Lower lobe of right lung (tissue), 2 donors: Measurements from ENCODE around the gene NUP50. TPM values are rescaled to one million over a fixed set of nuclear protein-coding genes. Genes with fewer than 3 reads are reported as not detected.
A peak's percentile ranks its signal among the peaks of the same experiment; 100 is the strongest.

Experiments used
- ATAC-seq, 2 donors: fragments of 200-7000 bp; cut with Tn5 transposase; one replicate each; pipeline ENCODE4 v1.9.1; 2020 to 2022; ENCODE audit warnings: mild to moderate bottlenecking in 2 of 2, moderate library complexity in 2 of 2
- DNase-seq: peaks from one replicate; pipeline ENCODE4 v3.0.0-alpha.2; 2020
- H3K27ac ChIP-seq: fragments of 200-600 bp; one replicate; pipeline ENCODE4 v1.8.0; 2022
- H3K27me3 ChIP-seq: fragments of 200-600 bp; one replicate; pipeline ENCODE4 v1.8.0; 2022; ENCODE audit warnings: low read depth
- H3K36me3 ChIP-seq: fragments of 200-600 bp; one replicate; pipeline ENCODE4 v1.8.0; 2022; ENCODE audit warnings: mild to moderate bottlenecking
- H3K4me1 ChIP-seq: fragments of 200-600 bp; one replicate; pipeline ENCODE4 v1.8.0; 2022
- H3K4me3 ChIP-seq: fragments of 200-600 bp; one replicate; pipeline ENCODE4 v1.8.0; 2022; ENCODE audit warnings: mild to moderate bottlenecking
- H3K9me3 ChIP-seq: fragments of 200-600 bp; one replicate; pipeline ENCODE4 v1.8.0; 2022
- CTCF ChIP-seq: fragments of 200-600 bp; IDR thresholded peaks from one replicate; pipeline ENCODE4 v1.8.0; 2022; ENCODE audit warnings: antibody characterized with exemption, mild to moderate bottlenecking
- intact Hi-C: fragments of 100-400 bp; cut with DNase I; formaldehyde crosslinking; loops from one replicate; pipeline ENCODE4 v1.11.0; 2022
- total RNA-seq: library from RNA; stranded (reverse); fragmentation: NEBNext Ultra II Directional; extraction: Animal tissue kit (Norgen Biotek cat#: 25700); gene quantifications from one replicate; pipeline ENCODE4 v1.2.1, GENCODE V29; 2021
- donor health status: DM: no; HTN: yes; CAD: no; lungs with severe emphysema.

The NUP50 gene
- total RNA-seq, 1 donor from 2014 or later = 49.5 TPM

- Histone ChIP-seq H3K36me3 (peaks cover 31% of the 10 kb centered on the region), H3K4me3 (no peak overlapping the region), H3K4me1 (peaks cover 20% of the 10 kb centered on the region), H3K9me3 (no peaks in the 10 kb centered on the region), H3K27ac (no peak overlapping the region), H3K27me3 (no peaks in the 10 kb centered on the region)
- DNase-seq (no peak), ATAC-seq (no peak)
- TF ChIP-seq CTCF = no peak
- intact Hi-C loops = no loop called here
Observed at GRCh38 chr22:45208696-45208992, 44.9 kb downstream of the NUP50 start.

GRCh38 chr22:45208993-45209838 is 45.5 kb downstream of the NUP50 start:
- DNase-seq (no peak), ATAC-seq (no peak)
- H3K36me3 ChIP-seq = peaks cover 26% of the 10 kb centered on the region
- H3K4me3 ChIP-seq = no peak overlapping the region
- peak; percentile 56 for TF ChIP-seq CTCF
- H3K9me3 ChIP-seq = no peaks in the 10 kb centered on the region
- H3K27ac ChIP-seq = no peak overlapping the region
- H3K27me3 ChIP-seq = no peaks in the 10 kb centered on the region
- intact Hi-C loops = no loop called here
- peaks cover 26% of the 10 kb centered on the region for H3K4me1 ChIP-seq

GRCh38 chr22:45210174-45210573 is 46.4 kb downstream of the NUP50 start:
- H3K4me3 ChIP-seq = no peak overlapping the region
- intact Hi-C loops = no loop called here
- peaks cover 16% of the 10 kb centered on the region for H3K36me3 ChIP-seq
- DNase-seq = no peak
- no peaks in the 10 kb centered on the region for H3K9me3 ChIP-seq
- H3K27me3 ChIP-seq = no peaks in the 10 kb centered on the region
- no peak for TF ChIP-seq CTCF
- no peak for ATAC-seq
- peaks cover 26% of the 10 kb centered on the region for H3K4me1 ChIP-seq
- no peak overlapping the region for H3K27ac ChIP-seq

- H3K4me3 ChIP-seq = no peak overlapping the region
- no peaks in the 10 kb centered on the region for H3K9me3 ChIP-seq
- TF ChIP-seq CTCF = no peak
- H3K4me1 ChIP-seq = peaks cover 26% of the 10 kb centered on the region
- no peaks in the 10 kb centered on the region for H3K27me3 ChIP-seq
- intact Hi-C loops = no loop called here
- ATAC-seq (no peak), DNase-seq (no peak)
- H3K36me3 ChIP-seq = peaks cover 12% of the 10 kb centered on the region
- no peak overlapping the region for H3K27ac ChIP-seq
Observed at GRCh38 chr22:45210577-45210976, 46.9 kb downstream of the NUP50 start.

GRCh38 chr22:45210991-45211390 is 47.3 kb downstream of the NUP50 start:
- intact Hi-C loops = no loop called here
- Histone ChIP-seq H3K27ac (no peak overlapping the region), H3K9me3 (no peaks in the 10 kb centered on the region), H3K4me3 (no peak overlapping the region), H3K36me3 (peaks cover 11% of the 10 kb centered on the region), H3K27me3 (no peaks in the 10 kb centered on the region), H3K4me1 (peaks cover 26% of the 10 kb centered on the region)
- no peak for ATAC-seq
- TF ChIP-seq CTCF = no peak
- no peak for DNase-seq
